A673 (cell line): ENCODE measurements around the gene PYGM.

Source experiments
- EZH2 ChIP-seq: fragments of 200-600 bp; sonication (generic); IDR thresholded peaks from 2 replicates; pipeline ENCODE4 v1.6.1; 2017; ENCODE audit warnings: borderline replicate concordance, low read depth, mild to moderate bottlenecking, mixed read lengths, antibody characterized with exemption, low read length; ENCODE audit not compliant: poor library complexity, severe bottlenecking
- TF ChIP-seq, protein P1 (sequence below): fragments of 300-800, 200-600 bp; sonication (generic); conservative IDR thresholded peaks from 2 replicates; pipeline ENCODE4 v1.5.1; 2017; ENCODE audit warnings: low read depth, mild to moderate bottlenecking, antibody characterized with exemption, low read length, moderate library complexity, mixed read lengths

DNA sequence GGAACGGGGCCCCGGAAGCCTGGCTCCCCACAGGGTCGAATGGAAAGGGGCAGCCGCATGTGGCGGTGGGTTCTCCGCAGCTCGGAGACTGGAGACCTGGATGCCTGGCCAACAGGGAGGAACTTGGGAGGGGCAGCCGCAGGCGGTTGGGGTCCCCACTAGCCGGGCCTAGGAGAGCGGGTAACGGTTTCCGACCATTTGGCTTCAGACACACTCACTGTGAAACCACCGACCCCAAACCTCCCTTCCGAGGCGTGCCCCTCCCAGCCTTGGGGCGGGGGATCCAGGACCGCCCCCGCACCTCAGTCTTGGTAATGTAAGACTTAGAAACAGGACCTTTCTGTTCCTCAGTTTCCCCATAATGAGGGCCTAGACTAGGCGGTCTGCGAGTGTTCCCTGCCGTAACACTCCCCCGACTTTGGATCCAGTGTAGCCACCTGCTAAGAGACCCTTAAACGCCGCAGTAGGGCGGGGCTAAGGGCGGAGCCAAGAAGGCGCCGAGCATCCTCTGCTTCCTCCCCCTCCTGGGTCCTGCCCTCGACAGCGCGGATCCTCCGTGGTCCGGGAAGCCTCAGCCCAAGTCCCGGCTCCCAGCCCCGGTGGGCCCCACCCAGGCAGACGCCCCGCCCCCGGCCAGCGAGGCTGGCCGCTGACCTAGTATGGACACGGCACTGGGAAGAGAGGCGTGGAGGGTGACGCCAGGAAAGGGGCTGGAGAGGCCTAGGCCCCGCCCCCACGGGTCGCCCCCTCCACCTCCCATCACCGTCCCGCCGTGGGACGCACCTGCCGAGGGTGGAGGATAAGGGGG, 14.0 kb downstream of the PYGM start:
- TF ChIP-seq, protein P1, sequence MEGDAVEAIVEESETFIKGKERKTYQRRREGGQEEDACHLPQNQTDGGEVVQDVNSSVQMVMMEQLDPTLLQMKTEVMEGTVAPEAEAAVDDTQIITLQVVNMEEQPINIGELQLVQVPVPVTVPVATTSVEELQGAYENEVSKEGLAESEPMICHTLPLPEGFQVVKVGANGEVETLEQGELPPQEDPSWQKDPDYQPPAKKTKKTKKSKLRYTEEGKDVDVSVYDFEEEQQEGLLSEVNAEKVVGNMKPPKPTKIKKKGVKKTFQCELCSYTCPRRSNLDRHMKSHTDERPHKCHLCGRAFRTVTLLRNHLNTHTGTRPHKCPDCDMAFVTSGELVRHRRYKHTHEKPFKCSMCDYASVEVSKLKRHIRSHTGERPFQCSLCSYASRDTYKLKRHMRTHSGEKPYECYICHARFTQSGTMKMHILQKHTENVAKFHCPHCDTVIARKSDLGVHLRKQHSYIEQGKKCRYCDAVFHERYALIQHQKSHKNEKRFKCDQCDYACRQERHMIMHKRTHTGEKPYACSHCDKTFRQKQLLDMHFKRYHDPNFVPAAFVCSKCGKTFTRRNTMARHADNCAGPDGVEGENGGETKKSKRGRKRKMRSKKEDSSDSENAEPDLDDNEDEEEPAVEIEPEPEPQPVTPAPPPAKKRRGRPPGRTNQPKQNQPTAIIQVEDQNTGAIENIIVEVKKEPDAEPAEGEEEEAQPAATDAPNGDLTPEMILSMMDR, result no peak
- TF ChIP-seq EZH2, result no peak
